Head of caudate nucleus (tissue), 42 donors: ENCODE data around the gene AMN.

ENCODE experiments used
- DNase-seq, 42 donors: peaks; one replicate each; pipeline versions ENCODE4 v3.0.0 to v3.0.0-alpha.2; 2020 to 2021; ENCODE audit warnings: mixed read lengths in 7 of 42
- intact Hi-C: fragments of 100-400 bp; cut with DNase I; formaldehyde crosslinking; loops from one replicate; pipeline ENCODE4 v1.15.0; 2022

The AMN gene

GRCh38 chr14:102909462-102909861 is 13.0 kb upstream of the AMN start:
- no peak for DNase-seq
- intact Hi-C loops = no loop called here

- intact Hi-C loops = loop anchor here (10.0 kb wide), 1 partner anchor 215 kb away; no protein-coding TSS in a partner anchor
- no peak for DNase-seq
These were observed 12.6 kb upstream of the AMN start for GRCh38 chr14:102909911-102910310.

GRCh38 chr14:102910442-102910841 is 12.0 kb upstream of the AMN start:
- intact Hi-C loops = loop anchor here (10.0 kb wide), 1 partner anchor 216 kb away; no protein-coding TSS in a partner anchor
- peak in 1 of 42 donors; percentile 14 for DNase-seq

GRCh38 chr14:102911541-102911951 is 10.9 kb upstream of the AMN start:
- peak in 1 of 42 donors; percentile 10 for DNase-seq
- intact Hi-C loops = loop anchor here (10.0 kb wide), 1 partner anchor 217 kb away; no protein-coding TSS in a partner anchor

GRCh38 chr14:102911991-102912761 is 10.3 kb upstream of the AMN start:
- intact Hi-C loops = loop anchor here (10.0 kb wide), 1 partner anchor 217 kb away; no protein-coding TSS in a partner anchor
- DNase-seq = peak in 1 of 42 donors; percentile 12

- no peak for DNase-seq
- intact Hi-C loops = loop anchor here (10.0 kb wide), 1 partner anchor 219 kb away; no protein-coding TSS in a partner anchor
These were observed 8.9 kb upstream of the AMN start for GRCh38 chr14:102913341-102914211.

GRCh38 chr14:102914474-102915291 is 7.8 kb upstream of the AMN start:
- DNase-seq = no peak
- intact Hi-C loops = loop anchor here (10.0 kb wide), 1 partner anchor 220 kb away; no protein-coding TSS in a partner anchor

GRCh38 chr14:102915292-102916110 is 7.0 kb upstream of the AMN start:
- DNase-seq = no peak
- intact Hi-C loops = loop anchor here (10.0 kb wide), 1 partner anchor 221 kb away; no protein-coding TSS in a partner anchor

GRCh38 chr14:102916347-102917055 is 6.0 kb upstream of the AMN start:
- DNase-seq = no peak
- intact Hi-C loops = loop anchor here (10.0 kb wide), 1 partner anchor 222 kb away; no protein-coding TSS in a partner anchor

GRCh38 chr14:102917056-102917385 is 5.4 kb upstream of the AMN start:
- DNase-seq = peak in 1 of 42 donors; percentile 9
- intact Hi-C loops = loop anchor here (10.0 kb wide), 1 partner anchor 222 kb away; no protein-coding TSS in a partner anchor

- intact Hi-C loops = loop anchor here (10.0 kb wide), 1 partner anchor 223 kb away; no protein-coding TSS in a partner anchor
- peak; percentile 34 to 84 (median 64) for DNase-seq
These were observed 4.8 kb upstream of the AMN start for GRCh38 chr14:102917469-102918211.

- no peak for DNase-seq
- intact Hi-C loops = loop anchor here (10.0 kb wide), 1 partner anchor 224 kb away; no protein-coding TSS in a partner anchor
These were observed 4.0 kb upstream of the AMN start for GRCh38 chr14:102918438-102918837.

- DNase-seq = no peak
- intact Hi-C loops = no loop called here
These were observed 2.0 kb upstream of the AMN start for GRCh38 chr14:102920273-102920997.

GRCh38 chr14:102920998-102921304 is 1.5 kb upstream of the AMN start:
- intact Hi-C loops = no loop called here
- no peak for DNase-seq

- DNase-seq = no peak
- intact Hi-C loops = no loop called here
These were observed 900 bp downstream of the AMN start for GRCh38 chr14:102923201-102923924.
